Loucy (cell line): ENCODE measurements around the gene VAV3.

Source experiments
- EZH2phosphoT487 ChIP-seq: fragments of 200-600 bp; IDR thresholded peaks from 2 replicates; pipeline ENCODE4 v1.6.1; 2018; ENCODE audit warnings: antibody characterized with exemption, mild to moderate bottlenecking, moderate library complexity, borderline replicate concordance
- TF ChIP-seq, protein P1 (sequence below): fragments of 200-600 bp; sonication (generic); conservative IDR thresholded peaks from 2 replicates; pipeline ENCODE4 v1.5.1; 2014; ENCODE audit warnings: mild to moderate bottlenecking, antibody characterized with exemption, low read length

DNA sequence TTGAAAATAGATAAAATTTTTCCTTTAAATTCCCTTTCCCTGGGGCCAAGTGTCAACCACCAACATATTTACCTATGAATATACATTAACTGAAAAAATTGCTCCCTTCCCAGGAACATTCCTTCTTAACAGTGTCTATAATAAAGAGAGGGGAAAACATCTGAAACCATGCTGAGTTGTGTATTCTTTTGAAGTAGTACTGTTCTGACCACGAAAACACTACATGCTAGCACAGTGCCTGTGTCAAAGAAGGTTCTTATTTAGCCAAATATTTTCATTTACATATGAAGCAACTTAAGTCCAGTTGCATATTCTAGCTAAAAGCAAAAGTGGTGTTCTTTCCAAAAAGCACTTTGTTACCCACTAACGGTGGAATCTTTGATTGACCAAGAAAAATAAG lies 311.2 kb downstream of the VAV3 start:
- TF ChIP-seq, protein P1, sequence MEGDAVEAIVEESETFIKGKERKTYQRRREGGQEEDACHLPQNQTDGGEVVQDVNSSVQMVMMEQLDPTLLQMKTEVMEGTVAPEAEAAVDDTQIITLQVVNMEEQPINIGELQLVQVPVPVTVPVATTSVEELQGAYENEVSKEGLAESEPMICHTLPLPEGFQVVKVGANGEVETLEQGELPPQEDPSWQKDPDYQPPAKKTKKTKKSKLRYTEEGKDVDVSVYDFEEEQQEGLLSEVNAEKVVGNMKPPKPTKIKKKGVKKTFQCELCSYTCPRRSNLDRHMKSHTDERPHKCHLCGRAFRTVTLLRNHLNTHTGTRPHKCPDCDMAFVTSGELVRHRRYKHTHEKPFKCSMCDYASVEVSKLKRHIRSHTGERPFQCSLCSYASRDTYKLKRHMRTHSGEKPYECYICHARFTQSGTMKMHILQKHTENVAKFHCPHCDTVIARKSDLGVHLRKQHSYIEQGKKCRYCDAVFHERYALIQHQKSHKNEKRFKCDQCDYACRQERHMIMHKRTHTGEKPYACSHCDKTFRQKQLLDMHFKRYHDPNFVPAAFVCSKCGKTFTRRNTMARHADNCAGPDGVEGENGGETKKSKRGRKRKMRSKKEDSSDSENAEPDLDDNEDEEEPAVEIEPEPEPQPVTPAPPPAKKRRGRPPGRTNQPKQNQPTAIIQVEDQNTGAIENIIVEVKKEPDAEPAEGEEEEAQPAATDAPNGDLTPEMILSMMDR: no peak
- TF ChIP-seq EZH2phosphoT487: no peak
